Renal cortical epithelial cell (primary cell): ENCODE data around the gene PXDN. TPM values are rescaled to one million over a fixed set of nuclear protein-coding genes. Genes with fewer than 3 reads are reported as not detected.
"Not testable (repeated sequence)": the region's sequence is repeated elsewhere in the genome, so short reads cannot be mapped to it uniquely, and the experiment has no call there.

Source experiments
- DNase-seq: peaks from one replicate; pipeline ENCODE4 v3.0.0-alpha.2; 2011; ENCODE audit warnings: low read depth
- total RNA-seq: library from RNA; depleted of rRNA; stranded (reverse); fragments of >200 nt; gene quantifications from 2 replicates; pipeline ENCODE4 v1.2.3, GENCODE V29; 2014

PXDN gene
- 243 and 291 TPM in 2 replicates for total RNA-seq

GRCh38 chr2:1744446-1745170, at the start of gene PXDN:
Gene PXDN, minus strand, starts transcription at chr2:1744515. Its CDS starts 60 bp downstream, at chr2:1744455.
- DNase-seq = no peak

GRCh38 chr2:1793868-1794445, 49.6 kb upstream of the PXDN start:
- DNase-seq = no peak

- no peak for DNase-seq
Measured at GRCh38 chr2:1793001-1793867, 48.9 kb upstream of the PXDN start.

GRCh38 chr2:1791685-1792435, 47.5 kb upstream of the PXDN start:
- no peak for DNase-seq

GRCh38 chr2:1791006-1791605, 46.8 kb upstream of the PXDN start:
- DNase-seq = no peak

- no peak for DNase-seq
Measured at GRCh38 chr2:1790473-1790872, 46.2 kb upstream of the PXDN start.

- no peak for DNase-seq
Measured at GRCh38 chr2:1789610-1790009, 45.3 kb upstream of the PXDN start.

GRCh38 chr2:1788478-1788959, 44.2 kb upstream of the PXDN start:
- DNase-seq = no peak

- DNase-seq = no peak
Measured at GRCh38 chr2:1787755-1788477, 43.6 kb upstream of the PXDN start.

GRCh38 chr2:1784986-1785617, 40.8 kb upstream of the PXDN start:
- no peak for DNase-seq

GRCh38 chr2:1784087-1784486, 39.8 kb upstream of the PXDN start:
- DNase-seq = no peak

GRCh38 chr2:1782514-1782913, 38.2 kb upstream of the PXDN start:
- DNase-seq = no peak

GRCh38 chr2:1781291-1782080, 37.2 kb upstream of the PXDN start:
- no peak for DNase-seq

GRCh38 chr2:1780693-1781092, 36.4 kb upstream of the PXDN start:
- DNase-seq = no peak

- DNase-seq = not testable (repeated sequence)
Measured at GRCh38 chr2:1780054-1780453, 35.7 kb upstream of the PXDN start.

- no peak for DNase-seq
Measured at GRCh38 chr2:1778566-1778965, 34.3 kb upstream of the PXDN start.

GRCh38 chr2:1777781-1778180, 33.5 kb upstream of the PXDN start:
- DNase-seq = no peak

- DNase-seq = no peak
Measured at GRCh38 chr2:1777156-1777555, 32.8 kb upstream of the PXDN start.

GRCh38 chr2:1775511-1776035, 31.3 kb upstream of the PXDN start:
- no peak for DNase-seq
